Superior temporal gyrus (tissue), 1 donor: ENCODE results near the gene MIDN.
"Not testable (repeated sequence)": the region's sequence is repeated elsewhere in the genome, so short reads cannot be mapped to it uniquely, and the experiment has no call there.

ENCODE experiments used
- DNase-seq: peaks from one replicate; pipeline ENCODE4 v3.0.0-alpha.2; 2016; ENCODE audit errors: extremely low spot score

Gene MIDN

DNA sequence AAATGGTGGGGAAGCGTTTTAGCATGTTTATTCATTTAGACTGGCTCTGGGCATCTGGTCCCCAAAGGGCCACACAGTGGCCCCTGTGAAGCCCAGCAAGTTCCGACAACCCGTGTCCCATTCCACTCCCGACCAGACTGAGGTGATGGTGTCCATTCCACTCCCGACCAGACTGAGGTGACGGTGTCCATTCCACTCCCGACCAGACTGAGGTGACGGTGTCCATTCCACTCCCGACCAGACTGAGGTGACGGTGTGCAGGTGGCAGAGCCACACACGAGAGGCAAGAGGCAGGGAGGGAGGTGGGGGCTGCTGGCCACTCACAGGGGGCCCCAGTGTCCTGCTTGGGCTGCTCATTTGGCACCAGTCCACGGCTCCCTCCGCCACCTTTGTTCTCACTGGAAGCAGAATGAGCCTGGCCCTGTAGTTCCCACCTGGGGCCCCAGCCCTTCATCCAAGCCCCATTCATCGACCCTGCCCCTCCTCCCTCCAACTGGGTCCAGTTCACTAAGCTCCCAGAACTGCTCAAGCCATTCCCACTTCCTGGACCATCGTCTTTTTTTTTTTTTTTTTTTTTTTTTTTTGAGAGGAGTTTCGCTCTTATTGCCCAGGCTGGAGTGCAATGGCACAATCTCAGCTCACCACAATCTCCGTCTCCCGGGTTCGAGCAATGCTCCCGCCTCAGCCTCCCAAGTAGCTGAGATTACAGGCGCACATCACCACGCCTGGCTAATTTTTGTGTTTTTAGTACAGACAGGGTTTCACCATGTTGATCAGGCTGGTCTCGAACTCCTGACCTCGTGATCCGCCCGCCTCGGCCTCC, 1.9 kb upstream of the MIDN start:
- DNase-seq = not testable (repeated sequence)

DNA sequence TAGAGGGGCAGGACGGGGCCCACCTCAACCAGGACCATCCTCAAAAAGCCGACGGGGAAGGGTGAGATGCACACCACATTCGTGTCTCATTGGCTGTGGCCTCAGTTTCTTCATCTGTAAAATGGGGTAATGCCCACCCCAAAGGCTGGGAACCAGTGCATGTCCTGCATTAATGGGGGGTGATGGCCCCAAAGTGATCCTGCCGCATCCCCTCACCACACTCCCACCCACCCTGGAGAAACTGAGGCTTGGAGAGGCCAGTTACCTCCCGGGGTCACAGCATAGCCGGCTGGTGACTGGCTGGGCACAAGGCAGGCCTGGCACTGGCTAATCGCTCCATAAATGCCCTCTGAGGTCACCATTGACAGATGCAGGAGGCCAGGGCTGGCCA, 640 bp upstream of the MIDN start:
- no peak for DNase-seq

DNA sequence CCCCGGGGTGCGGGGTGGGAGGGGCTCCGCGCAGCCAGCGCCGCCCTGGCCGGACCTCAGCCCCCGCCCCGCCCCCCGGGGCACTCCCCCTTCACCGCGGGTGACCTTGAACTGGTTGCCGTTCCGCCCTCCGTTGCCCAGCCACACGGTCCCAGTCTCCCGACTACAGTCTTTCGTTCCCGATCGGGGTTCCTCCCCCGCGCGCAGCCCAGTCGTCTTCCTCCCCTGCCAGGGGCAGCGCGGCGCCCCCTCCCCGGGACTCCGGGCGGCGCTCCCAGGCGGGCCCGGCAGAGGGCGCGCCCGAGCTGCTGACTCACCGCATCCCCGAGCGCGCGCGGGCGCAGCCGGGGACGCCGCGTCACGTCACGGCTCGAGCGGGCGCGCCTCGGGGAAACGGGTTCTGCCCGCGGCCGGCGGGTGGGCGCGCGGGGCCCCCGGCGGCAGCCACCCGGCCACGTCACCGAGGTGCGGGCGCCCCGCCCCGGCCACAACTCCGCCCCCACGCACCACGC, 459 bp downstream of the MIDN start:
- DNase-seq = peak; percentile 75

DNA sequence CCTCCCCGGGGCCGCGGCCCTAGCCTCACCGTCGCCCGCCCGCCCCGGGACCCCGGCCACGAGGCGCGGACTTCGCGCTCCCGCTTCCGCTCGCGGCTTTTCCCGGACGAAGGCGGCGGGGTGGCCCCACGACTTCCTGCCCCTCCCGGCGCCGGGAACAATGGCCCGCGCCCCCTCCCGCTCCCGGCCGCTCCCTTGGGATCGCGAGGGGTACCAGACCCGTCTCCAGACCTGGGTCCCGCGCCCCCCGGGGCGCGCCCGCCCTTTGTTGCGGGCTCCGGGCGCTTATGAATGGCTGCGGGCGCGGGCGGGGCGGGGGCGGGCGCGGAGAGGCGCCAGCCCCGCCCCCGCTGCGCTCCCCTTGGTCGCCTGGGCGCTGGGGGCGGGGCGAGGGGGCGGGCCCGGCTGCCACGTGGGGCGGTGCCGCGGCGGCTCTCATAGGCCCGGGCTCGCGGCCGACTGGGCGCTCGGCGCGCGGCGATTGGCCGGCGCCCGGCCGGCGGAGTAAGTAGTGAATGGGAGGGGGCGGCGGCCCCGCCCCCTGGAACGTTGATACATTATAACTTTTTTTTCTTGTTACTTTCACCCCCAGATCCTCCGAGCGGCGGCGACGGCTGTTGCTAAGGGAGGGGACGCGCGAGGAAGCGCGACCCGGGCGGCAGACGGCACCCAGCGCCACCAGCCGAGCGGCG, 1.1 kb downstream of the MIDN start:
- DNase-seq = peak; percentile 88

DNA sequence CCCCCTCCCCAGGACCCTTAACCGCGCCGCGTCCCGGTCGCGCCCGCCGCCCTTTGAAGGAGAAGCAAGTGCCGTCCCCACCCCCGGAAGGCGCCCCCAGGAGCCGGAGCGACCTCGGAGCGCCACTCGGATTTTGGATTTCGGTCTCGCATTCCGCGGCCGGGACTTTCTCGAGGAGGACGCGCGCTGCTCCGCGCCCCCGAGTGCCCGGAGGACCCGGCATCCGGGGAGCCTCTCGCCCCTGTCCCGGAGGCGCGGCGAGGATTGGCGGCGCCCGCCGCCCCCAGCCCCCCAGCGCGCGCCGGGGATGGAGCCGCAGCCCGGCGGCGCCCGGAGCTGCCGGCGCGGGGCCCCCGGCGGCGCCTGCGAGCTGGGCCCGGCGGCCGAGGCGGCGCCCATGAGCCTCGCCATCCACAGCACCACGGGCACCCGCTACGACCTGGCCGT, 1.6 kb downstream of the MIDN start:
- no peak for DNase-seq

DNA sequence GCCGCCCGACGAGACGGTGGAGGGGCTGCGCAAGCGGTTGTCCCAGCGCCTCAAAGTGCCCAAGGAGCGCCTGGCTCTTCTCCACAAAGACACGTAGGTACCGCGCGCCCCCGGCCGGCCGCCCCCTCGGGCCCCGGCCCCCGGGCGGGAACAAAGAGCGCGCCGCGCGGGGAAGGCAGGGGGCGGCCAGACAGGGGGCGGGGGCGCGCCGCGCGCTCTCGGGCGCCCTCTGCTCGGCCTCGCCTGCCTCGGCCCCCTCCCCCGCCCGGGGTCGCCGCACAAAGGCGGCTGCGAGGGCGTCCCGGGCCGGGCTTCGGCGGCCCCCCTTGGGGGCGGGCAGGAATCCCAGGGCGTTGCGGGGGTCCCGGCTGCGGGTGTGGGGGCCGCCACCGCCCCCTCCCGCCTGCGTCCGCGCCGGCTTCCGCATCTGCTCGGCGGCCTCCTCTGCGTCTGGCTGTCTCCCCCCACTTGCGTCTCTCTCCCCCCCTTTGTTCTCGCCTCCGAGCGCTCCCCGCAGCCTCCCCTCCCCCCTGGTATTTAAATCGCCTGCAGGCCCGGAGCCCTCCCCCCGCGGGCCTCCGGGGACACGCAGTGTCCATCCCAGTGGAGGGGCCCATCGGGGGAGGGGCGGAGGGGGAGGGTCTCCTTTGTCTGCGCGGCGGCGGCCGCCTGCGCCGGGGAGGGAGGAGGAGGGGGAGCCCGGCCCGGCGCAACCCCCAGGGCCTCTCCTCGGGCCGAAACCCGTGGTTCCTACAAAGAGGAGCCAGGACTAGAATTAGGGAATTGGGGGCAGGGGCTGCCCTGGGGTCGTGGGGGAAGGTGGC, 2.3 kb downstream of the MIDN start:
- peak; percentile 30 for DNase-seq

DNA sequence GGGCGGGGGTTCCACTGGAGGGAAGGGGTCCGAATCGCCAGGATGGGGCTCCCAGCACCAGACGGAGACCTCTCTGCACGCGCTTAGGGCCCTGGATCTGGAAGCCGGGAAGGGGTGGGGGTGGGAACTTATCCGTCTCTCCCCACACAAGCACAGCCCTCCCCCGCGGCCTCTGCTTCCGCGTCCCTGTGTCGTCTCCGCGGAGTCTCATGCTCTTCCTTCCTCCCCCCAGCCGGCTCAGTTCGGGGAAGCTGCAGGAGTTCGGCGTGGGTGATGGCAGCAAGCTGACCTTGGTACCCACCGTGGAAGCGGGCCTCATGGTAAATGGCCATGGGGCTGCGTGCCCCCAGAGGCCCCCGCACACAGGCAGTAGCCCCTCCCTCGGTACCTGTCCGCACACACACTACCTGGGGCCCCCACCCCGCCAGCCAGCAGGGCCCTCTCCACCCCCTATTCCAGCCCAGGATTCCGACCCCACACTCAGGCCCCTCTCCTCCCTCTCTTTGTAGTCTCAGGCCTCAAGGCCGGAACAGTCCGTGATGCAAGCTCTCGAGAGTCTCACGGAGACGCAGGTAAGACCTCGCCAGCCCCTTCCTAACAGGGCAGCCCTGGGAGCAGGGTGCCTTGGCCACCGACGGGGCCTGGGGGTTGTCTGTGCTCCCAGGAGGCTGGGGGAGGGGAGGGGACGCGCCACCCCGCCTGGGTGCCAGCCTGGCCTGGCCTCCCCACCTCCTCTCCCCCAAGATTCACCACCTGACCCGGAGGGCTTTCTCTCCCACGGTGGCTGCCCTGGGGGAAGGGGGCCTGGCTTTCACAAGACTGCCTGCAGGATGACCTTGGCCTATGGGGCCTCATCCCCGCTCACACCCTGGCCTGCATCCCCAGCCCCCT, 3.2 kb downstream of the MIDN start:
- DNase-seq = peak; percentile 60

DNA sequence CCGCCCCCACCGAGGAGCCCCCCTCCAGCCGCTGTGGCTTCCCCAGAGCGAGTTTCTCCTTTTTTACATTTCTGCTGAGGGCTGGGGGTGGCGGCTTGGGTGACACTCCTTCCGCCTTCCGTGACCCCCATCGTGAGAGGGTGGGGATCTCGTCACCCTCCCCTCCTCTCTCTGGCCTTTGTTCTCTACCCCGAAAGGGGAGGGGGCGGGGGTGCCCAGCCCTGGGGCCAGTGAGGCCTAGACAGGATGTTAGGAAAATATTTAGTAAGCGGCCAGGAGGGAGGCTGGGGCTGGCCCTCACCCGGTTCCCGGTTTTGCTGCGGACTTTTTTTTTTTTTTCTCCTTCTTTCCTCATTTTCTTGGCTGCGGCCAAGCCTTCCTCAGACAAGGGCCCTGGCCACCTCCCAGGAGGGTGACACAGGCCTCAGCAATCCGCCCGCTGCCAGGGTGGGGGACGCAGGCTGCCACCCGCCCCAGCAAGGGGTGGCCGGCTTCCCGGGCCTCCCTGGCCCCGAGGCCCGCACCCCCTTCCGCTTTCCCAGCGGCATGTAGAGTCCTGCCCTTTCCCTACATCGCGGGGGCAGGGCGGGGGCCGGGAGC, 3.9 kb downstream of the MIDN start:
- peak; percentile 74 for DNase-seq

DNA sequence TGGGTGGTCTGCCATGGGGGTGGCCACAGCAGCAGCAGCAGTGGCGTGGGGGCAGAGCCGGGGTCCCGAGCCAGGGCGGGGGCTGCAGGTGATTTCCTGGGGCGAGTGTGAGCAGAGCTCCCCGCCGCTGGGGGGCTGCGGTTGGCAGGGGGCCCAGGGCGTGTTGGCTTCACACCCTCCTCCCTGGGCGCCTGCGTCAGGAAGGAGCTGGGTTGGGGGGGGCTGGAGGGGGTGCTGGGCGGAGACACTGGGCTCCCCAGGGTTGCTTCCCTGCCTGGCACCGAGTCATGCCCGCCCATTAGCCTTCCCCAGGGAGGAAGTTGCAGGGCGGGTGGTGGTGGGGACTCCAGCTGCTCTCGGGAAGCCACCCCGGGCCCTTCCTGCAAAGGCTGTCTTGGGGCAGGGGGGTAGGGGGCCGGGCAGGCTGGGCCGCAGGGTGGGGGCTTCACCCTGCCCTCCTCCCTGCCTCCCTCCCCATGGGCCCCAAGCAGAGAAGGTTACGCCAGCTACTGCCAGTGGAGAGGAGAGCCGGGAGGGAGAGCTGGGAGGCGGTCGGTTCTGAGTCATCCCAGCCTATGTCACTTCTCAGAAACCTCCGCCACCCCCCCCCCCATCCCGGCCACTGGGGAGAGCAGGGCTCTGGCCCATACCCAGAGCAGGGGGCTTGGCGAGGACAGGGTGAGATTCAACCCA, 4.6 kb downstream of the MIDN start:
- peak; percentile 80 for DNase-seq

DNA sequence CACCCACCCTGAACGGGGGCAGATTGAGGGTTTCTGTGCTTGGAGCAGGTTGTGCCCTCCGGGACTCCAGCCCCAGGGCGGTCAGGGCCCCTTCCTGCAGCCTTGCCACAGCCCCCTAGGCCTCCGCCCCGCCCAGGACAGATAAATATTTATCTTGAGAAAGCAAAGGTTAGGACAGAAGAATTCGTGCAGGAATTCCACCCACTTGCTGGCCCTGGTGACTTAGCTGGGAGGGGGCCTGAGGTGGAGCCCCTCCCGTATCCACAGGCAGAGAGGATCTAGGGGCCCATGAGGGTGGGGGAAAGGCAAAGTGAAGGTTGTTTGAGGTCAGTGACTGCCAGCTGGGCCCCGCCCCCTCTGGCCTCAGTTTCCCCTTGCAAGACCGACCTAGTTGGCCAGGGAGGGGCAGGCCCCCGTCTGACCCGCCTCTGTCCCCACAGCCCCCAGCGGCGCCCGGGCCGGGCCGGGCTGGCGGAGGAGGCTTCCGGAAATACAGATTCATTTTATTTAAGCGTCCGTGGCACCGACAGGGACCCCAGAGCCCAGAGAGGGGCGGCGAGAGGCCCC, 5.2 kb downstream of the MIDN start:
- no peak for DNase-seq

DNA sequence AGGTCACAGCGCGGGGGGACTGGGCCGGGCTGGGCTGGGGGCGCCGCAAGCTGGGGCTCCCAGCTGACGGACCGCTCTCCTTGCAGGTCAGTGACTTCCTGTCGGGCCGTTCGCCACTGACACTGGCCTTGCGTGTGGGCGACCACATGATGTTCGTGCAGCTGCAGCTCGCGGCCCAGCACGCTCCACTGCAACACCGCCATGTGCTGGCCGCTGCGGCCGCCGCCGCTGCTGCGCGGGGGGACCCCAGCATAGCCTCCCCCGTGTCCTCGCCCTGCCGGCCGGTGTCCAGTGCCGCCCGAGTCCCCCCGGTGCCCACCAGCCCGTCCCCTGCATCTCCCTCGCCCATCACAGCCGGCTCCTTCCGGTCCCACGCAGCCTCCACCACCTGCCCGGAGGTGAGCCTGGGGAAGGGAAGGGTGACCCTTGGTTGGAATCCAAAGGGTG, 5.7 kb downstream of the MIDN start:
- peak; percentile 60 for DNase-seq

DNA sequence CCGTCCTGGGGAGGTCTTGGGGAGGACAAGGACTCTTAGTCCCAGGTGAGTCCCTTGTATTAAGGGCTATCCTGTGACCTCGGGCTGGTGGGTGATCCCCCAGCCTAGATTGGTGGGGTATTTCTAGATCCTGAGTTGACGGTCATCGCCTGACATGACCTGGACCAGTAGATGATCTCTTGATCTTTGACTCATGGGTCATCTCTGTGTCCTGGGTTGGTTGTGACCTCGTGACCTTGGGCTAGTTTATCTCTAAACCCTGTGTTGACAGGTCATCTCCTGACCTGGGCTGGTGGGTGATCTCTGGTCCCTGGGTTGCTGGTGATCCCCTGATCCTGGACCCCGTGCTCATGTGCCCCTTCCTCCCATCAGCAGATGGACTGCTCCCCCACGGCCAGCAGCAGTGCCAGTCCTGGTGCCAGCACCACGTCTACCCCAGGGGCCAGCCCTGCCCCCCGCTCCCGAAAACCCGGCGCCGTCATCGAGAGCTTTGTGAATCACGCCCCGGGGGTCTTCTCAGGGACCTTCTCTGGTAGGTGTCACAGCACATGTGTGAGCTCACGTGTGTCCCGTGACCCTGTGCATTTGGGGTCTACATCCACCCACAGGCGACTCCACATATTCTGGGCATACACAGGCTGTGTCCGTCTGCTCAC, 6.3 kb downstream of the MIDN start:
- peak; percentile 21 for DNase-seq

DNA sequence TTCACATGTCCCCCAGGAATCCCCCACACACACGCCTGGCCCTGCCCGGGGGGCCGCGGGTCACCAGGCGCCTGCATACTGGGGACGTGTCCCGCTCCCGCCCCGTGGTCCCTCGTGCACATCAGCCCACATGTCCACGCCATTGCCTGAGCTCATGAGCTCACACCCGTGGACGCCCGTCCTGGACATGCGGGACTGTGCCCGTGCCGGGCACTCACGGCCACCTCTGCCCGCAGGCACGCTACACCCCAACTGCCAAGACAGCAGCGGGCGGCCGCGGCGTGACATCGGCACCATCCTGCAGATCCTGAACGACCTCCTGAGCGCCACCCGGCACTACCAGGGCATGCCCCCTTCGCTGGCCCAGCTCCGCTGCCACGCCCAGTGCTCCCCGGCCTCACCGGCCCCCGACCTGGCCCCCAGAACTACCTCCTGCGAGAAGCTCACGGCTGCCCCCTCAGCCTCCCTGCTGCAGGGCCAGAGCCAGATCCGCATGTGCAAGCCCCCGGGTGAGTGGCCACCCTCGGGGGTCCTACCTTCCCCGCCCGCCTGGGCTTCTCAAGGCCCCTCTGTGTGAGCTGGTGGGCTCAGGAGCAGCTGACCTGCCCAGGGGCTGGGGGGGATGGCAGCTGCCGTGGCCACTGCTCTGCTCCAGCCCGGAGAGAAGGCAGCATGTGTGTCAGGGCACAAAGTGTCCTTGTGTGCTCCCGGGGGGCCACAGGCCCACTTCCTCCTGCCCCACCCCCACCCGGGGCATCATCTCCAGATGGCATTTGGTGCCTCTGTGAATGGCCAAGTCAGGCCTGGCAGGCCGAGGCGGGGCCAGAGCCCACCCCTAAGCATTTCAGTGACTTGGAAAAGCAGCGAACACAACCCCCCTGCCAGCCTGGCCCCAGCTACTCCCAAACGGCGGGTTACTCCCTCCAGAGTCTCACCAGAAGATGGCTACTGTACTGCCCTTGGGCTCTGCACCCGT, 7.1 kb downstream of the MIDN start:
- DNase-seq = peak; percentile 79

DNA sequence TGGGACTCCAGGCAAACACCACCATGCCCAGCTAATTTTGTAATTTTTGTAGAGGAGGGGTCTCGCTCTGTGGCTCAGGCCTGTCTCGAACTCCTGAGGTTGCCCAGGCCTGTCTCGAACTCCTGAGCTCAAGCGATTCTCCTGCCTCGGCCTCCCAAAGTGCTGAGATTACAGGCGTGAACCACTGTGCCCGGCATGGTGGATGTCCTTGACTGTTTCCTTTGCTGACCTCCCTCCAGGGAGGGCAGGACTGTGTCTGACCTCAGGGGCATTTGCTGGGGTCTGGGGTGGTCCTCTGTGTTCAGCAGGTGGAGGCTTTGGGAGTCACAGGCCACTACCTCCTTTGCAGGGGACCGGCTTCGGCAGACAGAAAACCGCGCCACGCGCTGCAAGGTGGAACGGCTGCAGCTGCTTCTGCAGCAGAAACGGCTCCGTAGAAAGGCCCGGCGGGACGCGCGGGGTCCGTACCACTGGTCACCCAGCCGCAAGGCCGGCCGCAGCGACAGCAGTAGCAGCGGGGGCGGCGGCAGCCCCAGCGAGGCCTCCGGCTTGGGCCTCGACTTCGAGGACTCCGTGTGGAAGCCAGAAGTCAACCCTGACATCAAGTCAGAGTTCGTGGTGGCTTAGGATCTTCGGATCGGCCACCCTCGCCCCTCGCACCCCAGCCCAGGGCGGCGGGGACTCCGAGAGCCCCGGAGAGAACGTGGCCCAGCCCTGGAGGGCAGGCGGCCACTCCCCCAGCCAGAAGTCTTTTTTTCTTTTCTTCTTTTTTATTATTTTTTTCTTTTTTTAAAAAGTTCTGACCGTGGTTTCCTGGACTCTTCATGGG, 8.5 kb downstream of the MIDN start:
- no peak for DNase-seq

DNA sequence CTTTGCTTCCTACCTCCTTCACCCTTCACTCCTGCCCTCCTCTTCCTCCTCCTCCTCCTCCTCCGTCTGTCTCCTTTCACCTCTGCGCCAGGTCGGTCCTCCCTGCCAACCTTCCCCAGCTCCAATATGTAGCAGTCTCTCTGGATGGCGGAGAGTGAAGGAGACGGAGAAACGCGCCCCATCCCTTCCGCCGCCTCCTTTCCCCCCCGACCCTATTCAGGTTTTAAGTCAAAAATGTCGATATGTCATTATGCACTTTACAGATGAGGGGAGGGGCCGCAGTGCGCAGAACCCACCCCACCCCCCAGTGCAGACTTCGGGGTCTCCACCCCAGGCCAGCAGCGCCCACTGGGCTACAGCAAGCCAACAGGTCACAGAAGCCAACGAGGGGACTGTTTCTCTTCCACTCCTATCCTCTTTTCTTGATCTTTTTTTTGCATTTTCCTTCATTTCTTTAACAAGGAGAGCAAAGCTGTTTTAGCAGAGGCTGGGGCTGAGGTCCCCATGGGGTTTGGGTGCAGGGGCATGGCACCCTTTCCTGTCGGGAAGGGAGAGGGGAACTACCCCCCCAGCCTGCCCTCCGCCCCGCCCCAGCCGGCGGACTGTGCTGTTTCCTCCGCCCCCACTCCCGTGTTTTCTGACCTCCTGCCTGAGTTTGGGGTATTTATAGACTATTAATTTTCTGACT, 9.2 kb downstream of the MIDN start:
- no peak for DNase-seq

DNA sequence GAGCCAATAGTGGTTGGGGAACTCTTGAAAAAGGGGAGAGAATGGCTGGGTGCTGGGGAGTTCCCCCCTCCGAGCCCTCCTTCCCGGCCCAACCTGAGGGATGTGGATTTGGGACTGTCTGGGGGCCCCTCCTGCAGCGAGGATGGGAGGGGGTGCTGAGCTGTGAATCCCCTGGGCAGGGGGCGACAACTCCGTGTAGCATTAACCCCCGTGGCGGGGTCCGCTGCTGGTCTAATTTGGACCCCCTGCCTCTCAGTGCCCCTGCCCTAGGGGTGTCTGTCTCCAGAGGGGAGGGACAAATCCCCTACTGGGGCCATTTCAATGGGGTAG, 9.7 kb downstream of the MIDN start:
- DNase-seq = no peak
